BLaER1 (cell line): ENCODE measurements around the gene RAPGEF1.

Experiments used
- H3K27ac ChIP-seq: shearing (Covaris generic); formaldehyde crosslinking; 2 replicates; pipeline ENCODE4 v1.8.1; 2022
- H3K27me3 ChIP-seq: shearing (Covaris generic); formaldehyde crosslinking; 2 replicates; pipeline ENCODE4 v1.8.1; 2022
- H3K36me3 ChIP-seq: shearing (Covaris generic); formaldehyde crosslinking; 2 replicates; pipeline ENCODE4 v1.8.1; 2022
- H3K4me1 ChIP-seq: shearing (Covaris generic); formaldehyde crosslinking; 2 replicates; pipeline ENCODE4 v1.8.1; 2022
- H3K4me2 ChIP-seq: shearing (Covaris generic); formaldehyde crosslinking; 2 replicates; pipeline ENCODE4 v1.8.1; 2022
- H3K4me3 ChIP-seq: shearing (Covaris generic); formaldehyde crosslinking; 2 replicates; pipeline ENCODE4 v1.8.1; 2022
- H3K9ac ChIP-seq: shearing (Covaris generic); formaldehyde crosslinking; 2 replicates; pipeline ENCODE4 v1.8.1; 2022
- H3K9me3 ChIP-seq: shearing (Covaris generic); formaldehyde crosslinking; 2 replicates; pipeline ENCODE4 v1.8.1; 2022
- H4K20me1 ChIP-seq: shearing (Covaris generic); formaldehyde crosslinking; 2 replicates; pipeline ENCODE4 v1.8.1; 2022
- Cebpa-rat ChIP-seq: shearing (Covaris generic); IDR thresholded peaks from 2 replicates; pipeline ENCODE4 v1.8.1; 2022

The RAPGEF1 gene

GRCh38 chr9:131630205-131630831 lies 109.6 kb downstream of the RAPGEF1 start:
- Histone ChIP-seq H4K20me1 (peaks cover 70% of the 10 kb centered on the region), H3K4me3 (no peak overlapping the region), H3K4me2 (peak overlapping the region; percentile 43), H3K9me3 (no peaks in the 10 kb centered on the region), H3K4me1 (peaks cover 69% of the 10 kb centered on the region), H3K27ac (peak overlapping the region; percentile 35), H3K36me3 (peaks cover 89% of the 10 kb centered on the region), H3K9ac (no peak overlapping the region; the same call in 1 of the 2 replicates), H3K27me3 (no peaks in the 10 kb centered on the region)
- TF ChIP-seq Cebpa-rat: no peak

GRCh38 chr9:131629825-131630204 lies 110.1 kb downstream of the RAPGEF1 start:
- Histone ChIP-seq H3K9me3 (no peaks in the 10 kb centered on the region), H3K36me3 (peaks cover 89% of the 10 kb centered on the region), H3K9ac (no peak overlapping the region; the same call in 1 of the 2 replicates), H3K27me3 (no peaks in the 10 kb centered on the region), H3K4me3 (no peak overlapping the region), H3K4me1 (peaks cover 69% of the 10 kb centered on the region), H4K20me1 (peaks cover 70% of the 10 kb centered on the region), H3K27ac (peak overlapping the region; percentile 35; the same call in 1 of the 2 replicates), H3K4me2 (no peak overlapping the region)
- no peak for TF ChIP-seq Cebpa-rat

- no peak for TF ChIP-seq Cebpa-rat
- Histone ChIP-seq H3K27ac (peak overlapping the region; percentile 55), H3K4me3 (no peak overlapping the region), H3K4me2 (no peak overlapping the region), H4K20me1 (peaks cover 75% of the 10 kb centered on the region), H3K36me3 (peaks cover 89% of the 10 kb centered on the region), H3K9ac (no peak overlapping the region), H3K4me1 (peaks cover 69% of the 10 kb centered on the region), H3K9me3 (no peaks in the 10 kb centered on the region), H3K27me3 (no peaks in the 10 kb centered on the region)
Measured at GRCh38 chr9:131629226-131629500, 110.7 kb downstream of the RAPGEF1 start.

GRCh38 chr9:131628459-131629225 lies 111.2 kb downstream of the RAPGEF1 start:
- Histone ChIP-seq H3K4me2 (peak overlapping the region; percentile 44), H3K36me3 (peaks cover 89% of the 10 kb centered on the region), H3K4me1 (peaks cover 71% of the 10 kb centered on the region), H3K9ac (no peak overlapping the region), H4K20me1 (peaks cover 79% of the 10 kb centered on the region), H3K4me3 (no peak overlapping the region), H3K9me3 (no peaks in the 10 kb centered on the region), H3K27ac (peak overlapping the region; percentile 55), H3K27me3 (no peaks in the 10 kb centered on the region)
- TF ChIP-seq Cebpa-rat: no peak

DNA sequence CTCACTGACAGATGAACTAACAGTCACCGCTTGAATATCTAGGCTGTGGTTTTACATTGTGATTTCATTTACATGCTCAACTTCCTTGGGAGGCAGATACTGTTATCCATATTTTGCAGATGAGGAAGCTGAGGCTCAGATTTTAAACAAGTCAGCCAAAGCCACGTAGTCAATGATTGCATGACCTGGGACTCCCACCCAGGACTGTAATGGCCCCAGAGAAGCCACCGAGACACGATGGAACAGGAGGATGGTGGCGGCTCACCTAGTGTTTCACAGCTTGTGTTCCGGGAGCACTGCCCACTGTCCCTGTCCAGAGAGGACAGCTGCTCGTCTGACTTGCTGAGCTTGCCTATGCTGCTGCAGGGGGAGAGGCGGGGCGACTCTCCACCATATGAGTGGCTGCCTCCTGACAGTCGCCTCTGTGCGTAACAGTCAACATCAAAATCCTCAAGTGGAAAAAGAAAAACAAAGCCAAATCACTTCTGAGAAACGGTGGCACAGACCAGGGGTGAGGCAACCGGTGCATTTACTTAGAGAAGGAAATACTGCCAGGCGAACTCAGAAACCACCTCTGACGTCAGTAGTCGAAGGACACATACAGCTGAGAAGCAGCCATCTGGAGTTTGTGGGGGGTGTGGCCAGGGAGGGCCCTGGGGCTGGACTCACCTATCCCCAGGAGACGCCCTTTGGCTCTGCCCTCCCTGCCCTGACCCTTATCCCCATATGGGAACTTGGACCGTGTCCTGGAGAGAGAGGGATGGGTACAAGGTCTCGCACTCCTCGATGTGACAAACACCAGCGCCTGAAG lies 112.0 kb downstream of the RAPGEF1 start:
- peak overlapping the region; percentile 23; the same call in 1 of the 2 replicates for H3K9ac ChIP-seq
- H3K36me3 ChIP-seq: peaks cover 89% of the 10 kb centered on the region
- H3K27me3 ChIP-seq: no peaks in the 10 kb centered on the region
- no peak overlapping the region for H3K4me3 ChIP-seq
- H3K4me1 ChIP-seq: peaks cover 75% of the 10 kb centered on the region
- H3K4me2 ChIP-seq: peak overlapping the region; percentile 44
- peaks cover 79% of the 10 kb centered on the region for H4K20me1 ChIP-seq
- no peak for TF ChIP-seq Cebpa-rat
- no peaks in the 10 kb centered on the region for H3K9me3 ChIP-seq
- peak overlapping the region; percentile 55 for H3K27ac ChIP-seq

GRCh38 chr9:131627326-131627647 lies 112.6 kb downstream of the RAPGEF1 start:
- Histone ChIP-seq H3K27me3 (no peaks in the 10 kb centered on the region), H3K4me2 (peak overlapping the region; percentile 44), H4K20me1 (peaks cover 84% of the 10 kb centered on the region), H3K9me3 (no peaks in the 10 kb centered on the region), H3K9ac (no peak overlapping the region; the same call in 1 of the 2 replicates), H3K27ac (peak overlapping the region; percentile 55), H3K4me3 (no peak overlapping the region), H3K4me1 (peaks cover 75% of the 10 kb centered on the region), H3K36me3 (peaks cover 93% of the 10 kb centered on the region)
- no peak for TF ChIP-seq Cebpa-rat

- Histone ChIP-seq H4K20me1 (peaks cover 87% of the 10 kb centered on the region), H3K4me1 (peaks cover 71% of the 10 kb centered on the region), H3K4me3 (no peak overlapping the region), H3K9ac (no peak overlapping the region), H3K36me3 (peaks cover 96% of the 10 kb centered on the region), H3K27me3 (no peaks in the 10 kb centered on the region), H3K9me3 (no peaks in the 10 kb centered on the region), H3K27ac (no peak overlapping the region), H3K4me2 (no peak overlapping the region)
- TF ChIP-seq Cebpa-rat: no peak
Measured at GRCh38 chr9:131625790-131626670, 113.8 kb downstream of the RAPGEF1 start.

GRCh38 chr9:131625508-131625787 lies 114.4 kb downstream of the RAPGEF1 start:
- peaks cover 65% of the 10 kb centered on the region for H3K4me1 ChIP-seq
- H3K9ac ChIP-seq: no peak overlapping the region
- no peak for TF ChIP-seq Cebpa-rat
- peaks cover 98% of the 10 kb centered on the region for H3K36me3 ChIP-seq
- H3K4me2 ChIP-seq: no peak overlapping the region
- H3K4me3 ChIP-seq: no peak overlapping the region
- H3K9me3 ChIP-seq: no peaks in the 10 kb centered on the region
- H4K20me1 ChIP-seq: peaks cover 87% of the 10 kb centered on the region
- no peak overlapping the region for H3K27ac ChIP-seq
- H3K27me3 ChIP-seq: no peaks in the 10 kb centered on the region

DNA sequence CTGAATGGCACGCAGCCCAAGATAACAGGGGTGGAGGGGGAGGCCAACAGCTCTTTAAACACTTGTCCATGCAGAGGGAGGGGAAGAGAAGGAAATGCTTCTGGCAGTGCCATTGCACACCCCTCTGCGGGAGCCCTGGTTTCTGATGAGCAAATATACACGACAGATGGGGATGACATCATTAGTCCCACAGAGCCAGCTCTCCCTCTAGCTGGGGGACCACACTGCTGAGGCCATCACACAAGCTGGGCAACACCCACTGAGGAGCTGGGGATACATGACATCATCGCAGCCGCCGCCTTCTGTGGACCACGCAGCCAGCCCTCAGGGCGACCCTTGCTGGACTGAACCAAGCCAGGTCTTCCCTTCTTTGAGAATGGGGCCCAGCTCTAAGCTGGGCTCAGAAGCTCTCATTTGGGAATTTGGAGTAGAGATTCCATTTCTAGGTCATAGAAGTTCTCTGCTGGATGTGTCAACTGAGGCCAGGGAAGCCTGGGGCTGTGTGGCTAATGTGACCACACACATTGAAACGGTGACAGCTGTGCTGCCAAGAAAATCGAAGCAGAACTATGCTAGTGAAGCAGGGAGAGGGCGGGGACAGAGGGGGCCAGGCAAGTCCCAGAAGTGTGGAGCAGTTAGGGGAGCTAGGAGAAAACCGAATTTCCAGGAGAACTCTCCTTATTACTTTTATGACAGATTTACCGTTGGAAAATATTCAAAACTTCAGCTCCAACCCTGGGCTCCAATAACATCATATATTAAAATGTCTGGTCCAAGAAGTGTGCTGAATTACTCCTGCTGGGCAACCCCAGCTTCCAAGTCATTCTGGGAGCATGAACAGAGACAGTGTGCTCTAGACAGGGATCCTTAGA lies 115.0 kb downstream of the RAPGEF1 start:
- Histone ChIP-seq H3K27me3 (no peaks in the 10 kb centered on the region), H3K4me3 (no peak overlapping the region), H3K36me3 (peaks cover 99% of the 10 kb centered on the region), H3K9ac (no peak overlapping the region), H4K20me1 (peaks cover 83% of the 10 kb centered on the region), H3K4me1 (peaks cover 59% of the 10 kb centered on the region), H3K4me2 (no peak overlapping the region), H3K9me3 (no peaks in the 10 kb centered on the region), H3K27ac (no peak overlapping the region)
- no peak for TF ChIP-seq Cebpa-rat
